PC-3 (cell line): ENCODE measurements around the gene STXBP3.

Experiments used
- CTCF ChIP-seq: fragments of 300-600 bp; sonication (generic); conservative IDR thresholded peaks from 2 replicates; pipeline ENCODE4 v1.5.1; 2017; ENCODE audit warnings: antibody characterized with exemption, low read depth, mild to moderate bottlenecking, low read length
- EZH2 ChIP-seq: fragments of 300-600 bp; sonication (generic); IDR thresholded peaks from one replicate; pipeline ENCODE4 v1.6.1; 2017; ENCODE audit warnings: antibody characterized with exemption, mild to moderate bottlenecking, low read length; ENCODE audit not compliant: unreplicated experiment
- EZH2phosphoT487 ChIP-seq: fragments of 300-600 bp; sonication (generic); IDR thresholded peaks from 2 replicates; pipeline ENCODE4 v1.6.1; 2018; ENCODE audit warnings: mild to moderate bottlenecking, antibody characterized with exemption, low read length, borderline replicate concordance

GRCh38 chr1:108753363-108753762, 6.9 kb downstream of the STXBP3 start:
- TF ChIP-seq CTCF (no peak), EZH2 (no peak), EZH2phosphoT487 (no peak)
